Activated T-cell treated with anti-CD3 and anti-CD28 coated beads, Interleukin-2, amount 50 U/mL, for 4 hours (primary cell): ENCODE data around the gene NKX3-2. TPM values are rescaled to one million over a fixed set of nuclear protein-coding genes. Genes with fewer than 3 reads are reported as not detected.

Experiments used
- ATAC-seq, 2 donors: fragments of 200-7000 bp; cut with Tn5 transposase; one replicate each; pipeline ENCODE4 v1.10.0; 2021
- DNase-seq: peaks from one replicate; pipeline ENCODE4 v3.0.0-alpha.2; 2020
- H3K27me3 Mint-ChIP-seq: one replicate; pipeline ENCODE4 v1.8.0; 2021; ENCODE audit warnings: low read depth, mixed read lengths
- H3K36me3 Mint-ChIP-seq: one replicate; pipeline ENCODE4 v1.8.0; 2022; ENCODE audit warnings: mixed read lengths; ENCODE audit not compliant: insufficient read depth
- H3K4me1 Mint-ChIP-seq: one replicate; pipeline ENCODE4 v1.8.0; 2021; ENCODE audit warnings: low read depth, mixed read lengths
- H3K4me3 Mint-ChIP-seq: one replicate; pipeline ENCODE4 v1.8.0; 2021; ENCODE audit warnings: mild to moderate bottlenecking, moderate library complexity, mixed read lengths
- H3K9me3 Mint-ChIP-seq: one replicate; pipeline ENCODE4 v1.8.0; 2021; ENCODE audit warnings: mixed read lengths
- total RNA-seq, 3 donors: library from RNA; stranded (reverse); gene quantifications; one replicate each; pipeline ENCODE4 v1.2.1, GENCODE V29; 2021

Gene NKX3-2
- total RNA-seq, 3 donors from 2014 or later, result not detected

- no peaks in the 10 kb centered on the region for H3K9me3 Mint-ChIP-seq
- H3K4me3 Mint-ChIP-seq, result no peak overlapping the region
- DNase-seq (no peak), ATAC-seq (no peak)
- H3K27me3 Mint-ChIP-seq, result peaks cover 93% of the 10 kb centered on the region
- peaks cover 21% of the 10 kb centered on the region for H3K4me1 Mint-ChIP-seq
- no peaks in the 10 kb centered on the region for H3K36me3 Mint-ChIP-seq
Observed at GRCh38 chr4:13530823-13531624, 13.3 kb downstream of the NKX3-2 start.

GRCh38 chr4:13529128-13529919 lies 15.0 kb downstream of the NKX3-2 start:
- Mint-ChIP-seq H3K4me1 (peaks cover 21% of the 10 kb centered on the region), H3K4me3 (no peak overlapping the region), H3K9me3 (no peaks in the 10 kb centered on the region), H3K36me3 (no peaks in the 10 kb centered on the region), H3K27me3 (peaks cover 93% of the 10 kb centered on the region)
- DNase-seq (no peak), ATAC-seq (no peak)

GRCh38 chr4:13528821-13529127 lies 15.5 kb downstream of the NKX3-2 start:
- no peak for DNase-seq
- H3K4me1 Mint-ChIP-seq, result peaks cover 19% of the 10 kb centered on the region
- ATAC-seq, result no peak
- no peak overlapping the region for H3K4me3 Mint-ChIP-seq
- H3K9me3 Mint-ChIP-seq, result no peaks in the 10 kb centered on the region
- H3K36me3 Mint-ChIP-seq, result no peaks in the 10 kb centered on the region
- peaks cover 93% of the 10 kb centered on the region for H3K27me3 Mint-ChIP-seq

- peak overlapping the region; percentile 40 for H3K4me3 Mint-ChIP-seq
- peaks cover 19% of the 10 kb centered on the region for H3K4me1 Mint-ChIP-seq
- H3K27me3 Mint-ChIP-seq, result peaks cover 92% of the 10 kb centered on the region
- no peaks in the 10 kb centered on the region for H3K36me3 Mint-ChIP-seq
- ATAC-seq (peak; percentile 63 to 65), DNase-seq (no peak)
- no peaks in the 10 kb centered on the region for H3K9me3 Mint-ChIP-seq
Observed at GRCh38 chr4:13527981-13528820, 16.1 kb downstream of the NKX3-2 start.

DNA sequence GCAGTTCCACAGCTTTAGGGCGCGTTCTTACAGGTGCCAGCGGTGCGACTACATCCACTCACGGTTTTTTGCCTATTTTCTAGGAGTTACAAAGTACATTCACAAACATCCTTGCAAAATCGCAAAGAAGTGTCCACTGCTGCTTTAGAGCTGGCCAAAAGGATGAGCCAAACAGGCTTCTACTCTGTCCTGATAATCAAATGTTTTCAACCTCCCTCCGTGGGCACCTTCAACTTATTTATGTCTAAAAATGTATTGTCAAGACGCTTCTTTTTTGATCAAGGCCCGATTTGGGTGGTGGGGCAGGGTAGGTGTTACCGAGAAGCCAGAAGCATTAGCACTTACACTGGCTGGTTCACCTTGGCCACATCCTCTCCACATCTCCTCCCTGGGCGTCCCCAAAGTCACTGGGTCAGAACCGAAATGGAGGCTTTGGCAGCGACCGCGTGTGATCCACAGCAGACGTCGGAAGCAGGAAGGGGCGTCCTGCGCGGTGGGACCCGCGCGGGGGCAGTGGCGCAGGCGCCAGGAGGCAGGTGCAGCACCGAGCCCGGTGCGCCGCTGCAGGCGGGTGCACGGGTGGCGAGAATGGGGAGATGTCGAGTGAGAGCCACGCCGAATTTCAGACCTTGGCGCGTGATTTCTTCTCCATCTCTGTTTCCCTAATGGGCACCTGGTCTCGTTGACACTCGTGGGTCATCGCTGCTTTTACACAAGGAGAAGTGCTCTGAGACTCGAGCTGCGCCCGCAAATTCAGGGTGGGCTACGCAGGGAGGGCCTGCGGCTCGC lies 16.9 kb downstream of the NKX3-2 start:
- Mint-ChIP-seq H3K36me3 (no peaks in the 10 kb centered on the region), H3K27me3 (peaks cover 92% of the 10 kb centered on the region), H3K9me3 (no peaks in the 10 kb centered on the region), H3K4me1 (peaks cover 19% of the 10 kb centered on the region), H3K4me3 (peak overlapping the region; percentile 21)
- DNase-seq (no peak), ATAC-seq (no peak)

DNA sequence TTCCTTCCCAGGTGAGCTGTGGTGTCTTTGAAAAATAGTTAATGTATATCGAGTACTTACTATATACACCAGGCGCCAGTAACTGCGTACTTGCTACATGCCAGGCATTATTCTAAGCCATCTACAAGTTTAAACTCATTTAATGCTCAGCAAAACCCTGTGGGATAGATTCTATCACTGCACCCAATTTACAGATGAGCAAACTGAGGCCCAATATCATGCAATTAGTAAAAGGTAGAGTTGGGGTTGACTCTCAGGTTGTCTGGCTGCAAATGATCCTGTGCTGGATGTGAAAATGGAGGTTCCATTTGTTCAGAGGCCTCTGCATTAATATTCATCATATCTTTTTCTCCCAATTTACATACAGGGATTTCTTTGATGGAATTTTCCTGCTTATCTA lies 17.6 kb downstream of the NKX3-2 start:
- no peak for ATAC-seq
- peaks cover 94% of the 10 kb centered on the region for H3K27me3 Mint-ChIP-seq

GRCh38 chr4:13525606-13526281 lies 18.6 kb downstream of the NKX3-2 start:
- no peaks in the 10 kb centered on the region for H3K36me3 Mint-ChIP-seq
- H3K9me3 Mint-ChIP-seq, result no peaks in the 10 kb centered on the region
- H3K27me3 Mint-ChIP-seq, result peaks cover 89% of the 10 kb centered on the region
- H3K4me1 Mint-ChIP-seq, result peaks cover 17% of the 10 kb centered on the region
- ATAC-seq, result no peak
- H3K4me3 Mint-ChIP-seq, result no peak overlapping the region
- no peak for DNase-seq

More for the DNA sequence above, 17.6 kb downstream of the NKX3-2 start:
- Mint-ChIP-seq H3K4me3 (no peak overlapping the region), H3K36me3 (no peaks in the 10 kb centered on the region), H3K4me1 (peaks cover 19% of the 10 kb centered on the region), H3K9me3 (no peaks in the 10 kb centered on the region)
- DNase-seq, result no peak

DNA sequence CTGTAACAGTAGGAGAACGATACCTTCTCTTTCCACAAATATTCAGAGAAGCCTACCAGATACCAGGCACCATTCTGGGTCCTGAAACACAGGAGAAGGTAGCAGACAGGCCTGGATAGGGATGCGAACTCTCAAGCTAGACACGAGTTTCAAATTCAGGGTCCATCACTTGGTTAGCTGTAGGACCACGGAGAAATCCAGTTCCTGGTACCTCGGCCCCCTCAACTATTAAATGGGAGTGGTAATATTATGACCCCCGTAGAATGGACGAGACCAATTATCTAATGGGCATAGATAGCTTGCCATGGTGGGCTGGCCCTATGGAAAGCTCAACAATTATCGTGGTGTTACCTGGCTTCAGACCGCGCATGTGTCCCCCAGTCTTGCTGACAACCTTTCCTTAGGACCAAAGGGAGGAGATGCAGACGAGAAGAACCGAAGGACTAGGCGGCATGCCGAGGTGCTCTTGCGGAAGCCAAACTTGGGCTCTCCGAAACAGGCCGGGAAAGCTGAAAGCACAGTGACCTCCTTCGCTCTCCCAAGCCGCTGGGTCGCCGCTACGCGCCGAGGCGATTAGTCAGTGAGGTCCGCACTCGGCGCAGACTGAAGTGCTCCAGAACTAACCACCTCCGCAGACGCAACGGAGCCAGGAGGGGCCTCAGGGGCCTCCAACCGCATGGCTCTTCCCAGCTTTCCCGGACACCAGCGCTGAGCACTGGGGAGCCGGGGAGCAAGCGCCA lies 19.6 kb downstream of the NKX3-2 start:
- no peak overlapping the region for H3K4me3 Mint-ChIP-seq
- peaks cover 83% of the 10 kb centered on the region for H3K27me3 Mint-ChIP-seq
- ATAC-seq, result no peak

DNA sequence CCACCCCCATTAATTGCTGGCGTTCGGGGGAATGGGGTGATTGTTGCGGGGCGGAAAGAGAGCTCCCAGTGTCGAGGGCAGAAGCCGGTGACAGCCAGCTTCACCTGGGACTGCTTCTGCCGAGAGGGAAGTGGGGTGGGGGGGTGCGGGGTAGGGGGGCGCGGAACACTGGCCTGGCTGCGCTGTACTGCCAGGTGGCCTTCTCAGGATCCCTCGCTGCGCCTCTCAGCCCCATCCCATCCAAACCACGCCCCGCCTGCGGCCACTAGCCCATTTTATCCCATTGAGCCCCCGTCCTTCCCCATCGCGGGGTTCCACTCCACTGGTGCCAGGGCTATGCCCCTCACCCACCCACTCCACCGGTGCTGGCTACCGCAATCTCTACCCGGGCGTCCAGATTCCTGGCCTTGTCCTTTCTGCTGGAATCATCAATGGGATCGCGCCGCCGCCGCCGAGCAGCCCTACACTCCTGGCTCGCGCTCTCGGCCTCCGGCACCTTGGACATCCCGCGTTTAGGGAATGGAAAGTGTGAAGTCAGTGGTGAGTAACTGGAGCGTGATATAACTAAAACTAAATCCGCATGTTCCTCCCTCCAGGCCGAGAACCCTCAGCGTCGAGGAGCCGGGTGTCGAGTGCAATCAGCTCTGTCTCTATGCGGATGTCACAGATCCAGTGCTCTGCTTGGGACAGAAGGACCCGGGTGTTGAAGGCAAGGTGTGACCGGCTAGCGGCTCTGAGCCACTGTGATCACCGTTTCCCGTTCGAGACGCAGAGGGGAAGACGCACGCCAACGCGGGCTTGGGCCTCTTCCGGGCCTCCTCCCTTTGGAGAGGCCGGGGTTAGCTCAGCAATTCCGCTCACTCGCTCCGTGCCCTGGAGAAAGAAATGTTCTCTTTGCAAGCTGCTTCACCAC lies 20.5 kb downstream of the NKX3-2 start:
- no peak overlapping the region for H3K4me3 Mint-ChIP-seq
- ATAC-seq (no peak), DNase-seq (no peak)
- no peaks in the 10 kb centered on the region for H3K9me3 Mint-ChIP-seq
- H3K4me1 Mint-ChIP-seq, result peaks cover 13% of the 10 kb centered on the region
- H3K27me3 Mint-ChIP-seq, result peaks cover 80% of the 10 kb centered on the region
- no peaks in the 10 kb centered on the region for H3K36me3 Mint-ChIP-seq

More for the DNA sequence above, 19.6 kb downstream of the NKX3-2 start:
- Mint-ChIP-seq H3K4me1 (peaks cover 17% of the 10 kb centered on the region), H3K9me3 (no peaks in the 10 kb centered on the region), H3K36me3 (no peaks in the 10 kb centered on the region)
- DNase-seq, result no peak

DNA sequence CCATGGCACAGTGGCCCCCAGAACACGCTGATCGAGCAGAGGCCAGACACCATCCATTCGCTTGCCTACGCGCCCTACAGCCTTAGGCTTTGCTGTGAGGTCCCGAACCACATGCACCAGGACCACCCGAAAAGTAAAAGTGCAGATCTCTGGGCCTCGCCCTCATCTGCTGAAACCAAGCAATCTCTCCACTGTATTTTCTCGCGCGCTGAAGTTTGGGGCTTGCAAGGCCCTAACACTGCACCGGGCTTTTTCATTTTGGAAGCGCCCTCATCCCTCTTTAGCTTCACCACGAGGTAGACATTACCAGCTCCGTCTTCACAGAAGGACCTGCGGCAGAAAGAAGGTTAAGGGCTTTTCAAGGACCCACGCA lies 21.2 kb downstream of the NKX3-2 start:
- ATAC-seq (no peak), DNase-seq (no peak)
- no peak overlapping the region for H3K4me3 Mint-ChIP-seq
- H3K4me1 Mint-ChIP-seq, result peaks cover 5% of the 10 kb centered on the region
- no peaks in the 10 kb centered on the region for H3K36me3 Mint-ChIP-seq
- no peaks in the 10 kb centered on the region for H3K9me3 Mint-ChIP-seq
- H3K27me3 Mint-ChIP-seq, result peaks cover 74% of the 10 kb centered on the region

GRCh38 chr4:13522282-13523104 lies 21.8 kb downstream of the NKX3-2 start:
- peak; percentile 28 to 30 for ATAC-seq
- H3K36me3 Mint-ChIP-seq, result no peaks in the 10 kb centered on the region
- no peak for DNase-seq
- peaks cover 4% of the 10 kb centered on the region for H3K4me1 Mint-ChIP-seq
- peaks cover 72% of the 10 kb centered on the region for H3K27me3 Mint-ChIP-seq
- H3K4me3 Mint-ChIP-seq, result no peak overlapping the region
- no peaks in the 10 kb centered on the region for H3K9me3 Mint-ChIP-seq
